ENCODE results near the gene TTI1. TPM values are rescaled to one million over a fixed set of nuclear protein-coding genes. Genes with fewer than 3 reads are reported as not detected.
A peak's percentile ranks its signal among the peaks of the same experiment; 100 is the strongest.

TTI1 gene
- polyA plus RNA-seq, 1 donor from 2014 or later: 20.0 TPM

DNA sequence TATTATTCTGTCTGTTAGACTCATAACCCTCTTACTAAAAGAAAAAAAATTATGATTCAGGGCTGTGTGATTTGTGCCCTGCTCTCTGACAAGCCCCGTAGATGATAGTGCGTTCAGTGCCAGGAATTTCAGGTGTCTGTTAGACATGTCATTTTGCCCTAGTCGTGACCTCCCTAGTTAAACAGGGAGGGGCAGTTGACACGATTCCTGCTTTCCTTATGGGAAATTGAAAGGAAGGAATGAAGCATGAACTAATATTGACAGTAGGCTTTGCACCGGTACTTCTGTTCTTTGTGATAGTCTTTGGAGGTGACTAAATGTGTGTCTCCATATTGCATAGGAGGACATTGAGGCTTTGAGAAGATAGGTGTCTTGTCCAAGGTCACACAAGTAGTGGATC, 26.6 kb upstream of the TTI1 start:
- Histone ChIP-seq H3K36me3 (ENCODE audit: insufficient read depth, low read length) (peaks cover 17% of the 10 kb centered on the region), H2AFZ (ENCODE audit: low read depth, low read length) (no peak overlapping the region), H3K9me3 (ENCODE audit: low read length) (no peaks in the 10 kb centered on the region), H3K27ac (ENCODE audit: low read length) (no peak overlapping the region), H4K20me1 (ENCODE audit: insufficient read depth) (no peaks in the 10 kb centered on the region), H3K4me2 (ENCODE audit: low read length) (no peak overlapping the region), H3K9ac (ENCODE audit: low read length) (no peak overlapping the region), H3F3A (ENCODE audit: insufficient read depth, low read length, poor library complexity, severe bottlenecking) (no peaks in the 10 kb centered on the region), H3K9me2 (ENCODE audit: insufficient read depth, low read length) (no peaks in the 10 kb centered on the region), H3K4me3 (ENCODE audit: low read length) (no peak overlapping the region), H3K27me3 (ENCODE audit: insufficient read depth, low read depth, low read length) (no peaks in the 10 kb centered on the region), H3K79me2 (replicated peaks; ENCODE audit: insufficient read depth, low read length) (peaks cover 2% of the 10 kb centered on the region)
- TF ChIP-seq REST (IDR thresholded peaks at IDR 0.05; ENCODE audit: borderline replicate concordance) (no peak), EZH2 (IDR thresholded peaks at IDR 0.05; ENCODE audit: borderline replicate concordance, insufficient read depth, low read length, poor library complexity, severe bottlenecking) (no peak), SMC3 (conservative IDR thresholded peaks at IDR 0.05; ENCODE audit: poor library complexity) (no peak), TAF1 (IDR thresholded peaks at IDR 0.05; ENCODE audit: low read depth) (no peak), EP300 (conservative IDR thresholded peaks at IDR 0.05; ENCODE audit: poor library complexity, severe bottlenecking) (no peak), RAD21 (conservative IDR thresholded peaks at IDR 0.05) (no peak), POLR2AphosphoS5 (IDR thresholded peaks at IDR 0.05) (no peak), MXI1 (conservative IDR thresholded peaks at IDR 0.05; ENCODE audit: poor library complexity, severe bottlenecking) (no peak)
- TF ChIP-seq, protein P1, sequence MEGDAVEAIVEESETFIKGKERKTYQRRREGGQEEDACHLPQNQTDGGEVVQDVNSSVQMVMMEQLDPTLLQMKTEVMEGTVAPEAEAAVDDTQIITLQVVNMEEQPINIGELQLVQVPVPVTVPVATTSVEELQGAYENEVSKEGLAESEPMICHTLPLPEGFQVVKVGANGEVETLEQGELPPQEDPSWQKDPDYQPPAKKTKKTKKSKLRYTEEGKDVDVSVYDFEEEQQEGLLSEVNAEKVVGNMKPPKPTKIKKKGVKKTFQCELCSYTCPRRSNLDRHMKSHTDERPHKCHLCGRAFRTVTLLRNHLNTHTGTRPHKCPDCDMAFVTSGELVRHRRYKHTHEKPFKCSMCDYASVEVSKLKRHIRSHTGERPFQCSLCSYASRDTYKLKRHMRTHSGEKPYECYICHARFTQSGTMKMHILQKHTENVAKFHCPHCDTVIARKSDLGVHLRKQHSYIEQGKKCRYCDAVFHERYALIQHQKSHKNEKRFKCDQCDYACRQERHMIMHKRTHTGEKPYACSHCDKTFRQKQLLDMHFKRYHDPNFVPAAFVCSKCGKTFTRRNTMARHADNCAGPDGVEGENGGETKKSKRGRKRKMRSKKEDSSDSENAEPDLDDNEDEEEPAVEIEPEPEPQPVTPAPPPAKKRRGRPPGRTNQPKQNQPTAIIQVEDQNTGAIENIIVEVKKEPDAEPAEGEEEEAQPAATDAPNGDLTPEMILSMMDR (IDR thresholded peaks at IDR 0.05; ENCODE audit: poor library complexity, severe bottlenecking): no peak

DNA sequence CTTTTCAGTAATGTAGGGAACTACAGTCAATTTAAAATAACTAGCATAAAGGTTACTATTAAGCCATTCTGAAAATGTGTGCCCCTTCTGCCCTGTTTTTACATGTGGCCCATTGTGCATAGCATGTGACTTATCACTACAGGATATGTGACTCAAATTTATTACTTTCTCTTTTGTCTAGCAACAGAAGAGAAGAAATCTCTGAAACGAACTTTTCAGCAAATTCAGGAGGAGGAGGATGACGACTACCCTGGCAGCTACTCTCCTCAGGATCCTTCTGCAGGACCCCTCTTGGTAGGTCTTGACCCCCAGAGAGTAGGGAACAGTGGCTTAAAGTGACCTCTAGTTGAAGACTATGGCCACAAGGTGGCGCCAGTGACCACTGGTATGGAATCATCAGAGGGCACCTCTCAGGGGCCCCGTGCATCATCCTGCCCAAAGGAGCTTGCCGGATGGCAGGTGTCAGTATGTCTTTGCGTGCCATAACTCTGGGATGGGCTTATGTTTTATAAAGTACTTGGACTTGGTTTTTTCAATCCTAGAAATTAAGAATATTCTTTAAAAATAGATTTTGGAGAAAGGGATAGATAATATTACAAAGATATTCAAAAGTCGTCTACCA, 24.2 kb upstream of the TTI1 start:
- H3K9ac ChIP-seq (ENCODE audit: low read length): no peak overlapping the region
- no peak for TF ChIP-seq TAF1 (IDR thresholded peaks at IDR 0.05; ENCODE audit: low read depth)
- no peak for TF ChIP-seq EP300 (conservative IDR thresholded peaks at IDR 0.05; ENCODE audit: poor library complexity, severe bottlenecking)
- no peak for TF ChIP-seq REST (IDR thresholded peaks at IDR 0.05; ENCODE audit: borderline replicate concordance)
- peak; percentile 24 for TF ChIP-seq MXI1 (conservative IDR thresholded peaks at IDR 0.05; ENCODE audit: poor library complexity, severe bottlenecking)
- TF ChIP-seq POLR2AphosphoS5 (IDR thresholded peaks at IDR 0.05): no peak
- no peak for TF ChIP-seq EZH2 (IDR thresholded peaks at IDR 0.05; ENCODE audit: borderline replicate concordance, insufficient read depth, low read length, poor library complexity, severe bottlenecking)
- peak; percentile 82 for TF ChIP-seq RAD21 (conservative IDR thresholded peaks at IDR 0.05)
- TF ChIP-seq, protein P1 (IDR thresholded peaks at IDR 0.05; ENCODE audit: poor library complexity, severe bottlenecking): peak; percentile 79
- TF ChIP-seq SMC3 (conservative IDR thresholded peaks at IDR 0.05; ENCODE audit: poor library complexity): peak; percentile 87
- peaks cover 2% of the 10 kb centered on the region for H3K79me2 ChIP-seq (replicated peaks; ENCODE audit: insufficient read depth, low read length)
- H3K27ac ChIP-seq (ENCODE audit: low read length): no peak overlapping the region
- H3K4me2 ChIP-seq (ENCODE audit: low read length): no peak overlapping the region
- no peak overlapping the region for H3K4me3 ChIP-seq (ENCODE audit: low read length)
- H3K27me3 ChIP-seq (ENCODE audit: insufficient read depth, low read depth, low read length): no peaks in the 10 kb centered on the region
- no peak overlapping the region for H2AFZ ChIP-seq (ENCODE audit: low read depth, low read length)
- no peaks in the 10 kb centered on the region for H3K9me2 ChIP-seq (ENCODE audit: insufficient read depth, low read length)
- H3K36me3 ChIP-seq (ENCODE audit: insufficient read depth, low read length): peaks cover 9% of the 10 kb centered on the region
- no peaks in the 10 kb centered on the region for H3F3A ChIP-seq (ENCODE audit: insufficient read depth, low read length, poor library complexity, severe bottlenecking)
- no peaks in the 10 kb centered on the region for H4K20me1 ChIP-seq (ENCODE audit: insufficient read depth)
- no peaks in the 10 kb centered on the region for H3K9me3 ChIP-seq (ENCODE audit: low read length)

Data from neural cell (in vitro differentiated cells).